SIG-M5 treated with dmso at 0.1 percent for 504 hours (cell line): ENCODE results near the gene ACLY.
"Not testable (repeated sequence)": the region's sequence is repeated elsewhere in the genome, so short reads cannot be mapped to it uniquely, and the experiment has no call there.

Source experiments
- DNase-seq: peaks from one replicate; lab custom pipeline; 2025; ENCODE audit not compliant: unreplicated experiment; lab: John Stamatoyannopoulos, UW

Gene ACLY

GRCh38 chr17:41939693-41940090, 20.9 kb upstream of the ACLY start:
- no peak for DNase-seq

DNA sequence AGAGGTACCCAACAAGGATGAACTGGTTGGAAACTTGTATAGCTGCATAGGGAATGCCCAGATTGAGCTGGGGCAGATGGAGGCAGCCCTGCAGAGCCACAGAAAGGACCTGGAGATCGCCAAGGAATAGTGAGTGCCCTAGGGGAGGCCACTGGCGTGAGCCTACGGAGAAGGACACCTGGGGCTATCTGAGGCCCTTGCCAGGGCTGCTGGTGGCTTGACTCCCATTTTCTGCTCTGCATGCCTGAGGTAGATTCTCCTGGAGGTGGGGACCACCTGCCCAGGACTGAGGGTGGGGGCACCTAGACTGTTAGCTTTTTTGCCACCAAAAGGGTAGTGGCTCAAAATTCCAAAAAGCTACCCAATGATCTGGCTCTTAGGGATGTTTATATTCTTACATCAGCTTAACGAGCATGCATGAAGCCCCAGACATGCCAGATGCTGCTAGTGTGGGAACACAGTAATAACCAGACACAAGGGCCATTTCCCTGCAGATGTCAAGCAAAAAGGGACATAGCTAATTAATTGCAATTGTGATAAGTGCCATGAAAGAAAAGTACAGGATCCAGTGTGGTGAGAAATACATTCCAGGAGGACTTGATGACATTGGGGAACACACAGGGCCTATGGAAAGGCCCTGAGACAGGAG, 20.4 kb upstream of the ACLY start:
- DNase-seq, result no peak

GRCh38 chr17:41937970-41938954, 19.5 kb upstream of the ACLY start:
- no peak for DNase-seq

- no peak for DNase-seq
Observed at GRCh38 chr17:41935641-41936040, 16.9 kb upstream of the ACLY start.

GRCh38 chr17:41932816-41933389, 14.2 kb upstream of the ACLY start:
- peak; percentile 92 for DNase-seq

- not testable (repeated sequence) for DNase-seq
Observed at GRCh38 chr17:41931715-41932114, 13.0 kb upstream of the ACLY start.

GRCh38 chr17:41930833-41931156, 12.0 kb upstream of the ACLY start:
- DNase-seq, result not testable (repeated sequence)

GRCh38 chr17:41930009-41930832, 11.5 kb upstream of the ACLY start, which contains the start of gene ODAD4:
Gene ODAD4 (plus strand): TSS chr17:41930617. CDS start chr17:41930724, 107 bp downstream.
- peak; percentile 99 for DNase-seq

DNA sequence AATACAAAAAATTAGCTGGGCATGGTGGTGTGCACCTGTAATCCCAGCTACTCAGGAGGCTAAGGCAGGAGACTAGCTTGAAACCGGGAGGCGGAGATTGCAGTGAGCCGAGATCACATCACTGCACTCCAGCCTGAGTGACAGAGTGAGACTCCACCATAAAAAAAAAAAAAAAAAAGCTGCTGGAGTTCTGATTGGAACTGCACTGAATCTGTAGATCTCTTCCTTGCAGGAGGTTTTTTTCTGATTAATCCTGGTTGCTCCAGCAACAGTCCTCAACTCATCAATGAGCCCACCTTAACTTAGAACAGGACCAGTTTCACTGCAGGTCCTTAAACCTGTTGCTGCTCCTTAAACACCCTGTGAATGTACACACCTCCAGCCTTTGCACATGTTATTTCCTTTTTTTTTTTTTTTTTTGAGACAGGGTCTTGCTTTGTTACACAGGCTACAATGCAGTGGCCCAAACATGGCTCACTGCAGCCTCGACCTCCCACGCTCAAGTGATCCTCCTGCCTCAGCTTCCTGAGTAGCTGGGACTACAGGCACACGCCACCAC, 10.0 kb upstream of the ACLY start:
- no peak for DNase-seq

- DNase-seq, result no peak
Observed at GRCh38 chr17:41925991-41926590, 7.3 kb upstream of the ACLY start.

DNA sequence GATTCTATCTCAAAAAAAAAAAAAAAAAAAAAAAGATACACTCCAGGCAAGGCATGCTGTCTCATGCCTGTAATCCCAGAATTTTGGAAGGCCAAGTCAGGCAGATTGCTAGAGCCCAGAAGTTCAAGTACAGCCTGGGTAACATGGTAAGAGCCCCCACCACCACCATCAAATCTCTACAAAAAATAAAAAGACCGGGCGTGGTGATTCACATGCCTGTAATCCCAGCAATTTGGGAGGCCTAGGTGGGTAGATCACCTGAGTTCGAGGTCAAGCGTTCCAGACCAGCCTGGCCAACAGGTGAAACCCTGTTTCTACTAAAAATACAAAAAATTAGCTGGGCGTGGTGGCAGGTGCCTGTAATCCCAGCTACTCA, 1.8 kb upstream of the ACLY start:
- DNase-seq, result no peak

DNA sequence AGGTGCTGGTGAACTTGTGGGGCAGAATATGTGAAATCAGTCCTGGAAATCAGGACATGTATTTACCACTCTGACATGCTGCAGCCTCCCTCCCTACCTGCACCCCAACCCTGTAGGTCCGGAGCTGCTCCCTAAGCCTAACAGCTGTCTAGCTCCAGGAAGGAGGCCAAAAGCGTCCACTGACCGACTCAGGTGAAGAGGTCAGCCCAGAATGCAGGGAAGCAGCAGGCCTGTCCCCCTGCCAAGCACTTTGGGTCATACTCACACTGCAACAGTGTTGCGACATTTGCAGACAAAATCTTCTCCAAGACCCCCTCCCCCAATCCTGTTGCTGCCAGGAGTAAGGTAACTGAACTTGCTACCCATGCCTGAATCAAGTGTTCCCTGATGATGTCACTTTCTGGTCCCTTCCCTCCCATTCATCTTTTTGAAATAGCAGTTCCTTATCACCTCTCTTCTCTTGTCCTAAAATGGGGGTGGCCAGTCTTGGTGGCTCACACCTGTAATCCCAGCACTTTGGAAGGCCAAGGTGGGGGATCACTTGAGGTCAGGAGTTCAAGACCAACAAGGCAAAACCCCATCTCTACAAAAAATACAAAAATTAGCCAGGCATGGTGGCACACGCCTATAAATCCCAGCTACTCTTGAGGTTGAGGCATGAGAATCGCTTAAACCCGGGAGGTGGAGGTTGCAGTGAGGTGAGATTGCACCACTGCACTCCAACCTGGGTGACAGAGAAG, 1.3 kb upstream of the ACLY start:
- peak; percentile 40 for DNase-seq

DNA sequence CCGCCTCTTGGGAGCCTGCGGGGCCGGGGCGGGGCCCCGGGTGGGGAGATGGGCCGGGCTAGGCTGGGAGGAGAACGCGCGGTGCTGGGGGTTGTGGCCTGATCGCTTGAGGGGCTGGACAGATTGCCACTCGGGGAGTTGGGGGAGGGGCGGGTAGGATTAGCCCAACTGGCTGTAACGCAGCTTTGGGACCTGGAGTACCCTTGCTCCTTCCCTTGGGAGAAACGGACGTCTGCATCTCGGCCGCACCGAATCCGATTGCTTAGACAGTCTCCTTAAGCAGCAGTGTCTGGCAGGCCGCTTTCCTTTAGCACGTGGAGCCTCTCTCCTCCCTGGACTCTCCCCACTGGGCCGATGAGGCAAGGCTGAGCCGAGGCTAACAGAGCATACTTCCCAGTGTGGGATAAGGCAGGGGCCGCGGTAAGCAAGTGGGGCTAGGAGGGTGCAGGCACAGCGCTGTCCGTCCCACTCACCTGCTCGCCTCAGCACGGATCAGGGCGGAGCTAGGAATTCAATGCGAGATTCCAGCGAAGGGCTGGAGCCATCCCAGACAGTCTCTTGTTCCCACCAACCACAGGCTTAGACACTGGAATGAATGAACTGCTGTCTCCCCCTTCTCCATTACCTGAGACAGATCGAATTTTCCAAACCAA, 540 bp upstream of the ACLY start:
- DNase-seq, result peak; percentile 44

DNA sequence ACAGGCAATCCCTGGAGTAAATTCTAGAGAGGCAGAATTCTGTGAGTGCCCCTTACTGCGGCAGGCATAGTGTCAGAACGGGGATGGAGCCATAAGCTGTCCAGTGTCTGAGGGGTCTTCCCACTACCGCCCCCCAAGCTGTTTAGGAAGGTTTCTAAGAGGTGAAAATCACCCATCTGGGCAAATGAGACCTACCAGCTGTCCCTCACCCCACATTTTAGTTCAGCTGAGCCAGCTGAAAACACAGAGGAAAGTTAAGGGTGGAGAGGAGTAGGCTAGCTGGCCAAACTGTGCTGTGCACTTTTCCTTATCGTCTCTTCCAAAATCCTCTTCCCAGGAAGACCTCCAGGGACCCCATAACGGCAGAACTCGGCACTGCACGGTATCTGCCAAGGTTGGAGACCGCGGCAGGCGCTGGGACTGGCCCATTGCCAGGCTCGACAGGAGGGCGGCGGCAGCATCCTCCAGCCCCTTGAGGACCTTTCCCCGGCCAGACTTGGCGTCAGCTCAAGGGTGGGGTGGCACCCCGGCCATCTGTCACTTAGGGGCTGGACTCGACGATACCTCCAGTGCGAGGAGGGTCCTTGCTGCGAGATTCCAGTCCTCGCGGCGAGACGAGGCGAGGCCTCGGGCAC, 955 bp downstream of the ACLY start:
- DNase-seq, result no peak

DNA sequence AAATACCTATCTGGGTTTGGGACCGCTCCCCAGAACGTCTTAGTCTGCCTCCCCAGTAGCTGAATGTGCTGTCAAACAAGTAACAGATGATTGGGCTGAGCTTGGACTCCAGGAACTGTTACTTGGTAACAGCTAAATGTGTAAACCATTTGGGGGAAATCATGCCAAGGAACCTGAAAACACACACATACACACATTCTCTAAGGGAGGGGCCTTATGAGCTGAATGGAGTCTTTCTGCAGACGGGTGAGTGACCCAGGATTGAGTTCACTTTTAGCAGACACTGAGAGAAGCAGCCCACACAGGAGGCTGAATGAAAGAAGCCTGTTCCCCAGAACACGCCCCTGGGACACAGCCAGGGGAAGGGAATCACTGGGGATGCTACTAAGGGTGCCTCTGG, 1.6 kb downstream of the ACLY start:
- DNase-seq, result no peak

DNA sequence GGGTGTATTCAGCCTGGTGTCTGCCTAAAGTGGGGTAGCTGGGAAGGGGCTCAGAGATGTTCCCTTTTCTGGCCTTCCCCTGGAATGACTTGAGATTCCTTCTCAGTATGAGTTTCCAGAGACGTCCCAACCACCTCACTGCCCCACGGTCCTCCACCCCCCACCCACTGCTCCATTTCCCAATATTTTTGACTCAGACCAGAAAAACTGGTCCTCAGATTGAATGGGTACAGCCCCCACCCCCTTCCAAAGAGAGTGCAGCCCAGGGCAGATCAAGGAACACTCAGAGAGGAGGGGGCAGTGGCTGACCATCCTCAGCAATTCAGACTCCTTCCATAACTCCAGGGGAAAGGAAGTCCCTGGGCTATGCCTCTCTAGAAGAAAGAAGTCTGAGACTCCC, 3.2 kb downstream of the ACLY start:
- no peak for DNase-seq

- DNase-seq, result no peak
Observed at GRCh38 chr17:41915020-41915419, 3.7 kb downstream of the ACLY start.

- DNase-seq, result no peak
Observed at GRCh38 chr17:41914358-41914766, 4.4 kb downstream of the ACLY start.

DNA sequence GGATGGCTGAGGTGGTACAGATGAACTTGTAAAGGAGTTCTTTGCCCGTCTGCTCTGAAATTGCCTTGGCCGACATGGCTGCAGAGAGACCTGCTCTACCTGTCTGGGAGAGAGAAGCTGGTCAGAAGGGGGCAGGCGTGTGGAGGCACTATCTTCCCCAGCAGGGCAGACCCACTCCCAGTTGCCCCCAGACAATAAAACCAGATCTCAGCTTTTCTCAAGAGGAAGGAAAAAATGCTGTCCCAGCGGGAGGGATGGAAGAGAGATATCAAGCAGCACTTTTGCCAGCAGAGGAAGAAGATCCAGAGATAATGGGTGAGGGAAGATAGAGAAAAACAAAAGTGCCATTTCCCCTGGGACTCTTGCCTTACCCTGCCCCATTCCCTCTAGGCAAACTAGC, 5.0 kb downstream of the ACLY start:
- DNase-seq, result no peak
